MCF 10A (cell line): ENCODE results near the gene SEMA6B. TPM values are rescaled to one million over a fixed set of nuclear protein-coding genes. Genes with fewer than 3 reads are reported as not detected.

Experiments used
- BruUV-seq: library from RNA; stranded (reverse); fragments of 400-500 nt; replicated peaks from 2 replicates; lab custom pipeline; 2021; lab: Mats Ljungman, UMichigan
- CTCF ChIA-PET: fragments of 300-600 bp; sonication (Branson Sonifier 250); formaldehyde crosslinking; extraction: SDS; loops from one replicate; lab custom pipeline; 2021; ENCODE audit warnings: antibody characterized with exemption, inconsistent platforms; lab: Yijun Ruan, JAX
- POLR2A ChIA-PET: fragments of 300-600, 350-650 bp; sonication (Branson Sonifier 250); formaldehyde crosslinking; extraction: SDS; loops from one replicate; lab custom pipeline; 2020; ENCODE audit warnings: antibody characterized with exemption, inconsistent platforms; lab: Yijun Ruan, JAX
- DNase-seq: peaks from one replicate; pipeline ENCODE4 v3.0.0-alpha.2; 2018; ENCODE audit not compliant: unreplicated experiment
- H3K27ac Mint-ChIP-seq: one replicate; pipeline ENCODE4 v1.8.0; 2022; ENCODE audit warnings: mild to moderate bottlenecking, low read depth, mixed read lengths; ENCODE audit not compliant: unreplicated experiment
- H3K27me3 Mint-ChIP-seq: one replicate; pipeline ENCODE4 v1.8.0; 2022; ENCODE audit warnings: mixed read lengths; ENCODE audit not compliant: insufficient read depth, unreplicated experiment
- H3K36me3 Mint-ChIP-seq: one replicate; pipeline ENCODE4 v1.8.0; 2022; ENCODE audit warnings: mild to moderate bottlenecking, moderate library complexity, mixed read lengths; ENCODE audit not compliant: insufficient read depth, unreplicated experiment
- H3K4me1 Mint-ChIP-seq: one replicate; pipeline ENCODE4 v1.8.0; 2022; ENCODE audit warnings: mixed read lengths; ENCODE audit not compliant: insufficient read depth, unreplicated experiment
- H3K4me3 Mint-ChIP-seq: one replicate; pipeline ENCODE4 v1.8.0; 2022; ENCODE audit warnings: mild to moderate bottlenecking, moderate library complexity, mixed read lengths; ENCODE audit not compliant: unreplicated experiment
- H3K9me3 Mint-ChIP-seq: one replicate; pipeline ENCODE4 v1.8.0; 2022; ENCODE audit warnings: mixed read lengths; ENCODE audit not compliant: unreplicated experiment
- CTCF ChIP-seq: fragments of 200-600 bp; IDR thresholded peaks from one replicate; pipeline ENCODE4 v1.8.0; 2022; ENCODE audit warnings: antibody characterized with exemption, mild to moderate bottlenecking; ENCODE audit not compliant: unreplicated experiment
- intact Hi-C: fragments of 100-400 bp; cut with micrococcal nuclease; formaldehyde crosslinking; loops from 2 replicates; pipeline ENCODE4 v1.14.1; 2022
- total RNA-seq: library from RNA; stranded (reverse); gene quantifications from 2 replicates; pipeline ENCODE4 v1.2.3, GENCODE V29; 2022

The SEMA6B gene
- total RNA-seq, 1 experiment from 2014 or later = 0.54 TPM

- ChIA-PET CTCF (interaction anchor here (0.5 kb wide), 1 partner anchor 87 kb away, joined by 3 read pairs; no protein-coding TSS in a partner anchor), POLR2A (no interaction called here)
- Mint-ChIP-seq H3K4me1 (no peaks in the 10 kb centered on the region), H3K4me3 (no peak overlapping the region), H3K27me3 (peaks cover 23% of the 10 kb centered on the region), H3K36me3 (no peaks in the 10 kb centered on the region), H3K27ac (no peak overlapping the region), H3K9me3 (peaks cover 15% of the 10 kb centered on the region)
- intact Hi-C loops = no loop called here
- BruUV-seq = no TSS peak
- DNase-seq = no peak
- TF ChIP-seq CTCF = no peak
Measured at GRCh38 chr19:4552525-4552819, 7.0 kb downstream of the SEMA6B start.

GRCh38 chr19:4550479-4551050 is 8.9 kb downstream of the SEMA6B start:
- no peak overlapping the region for H3K4me3 Mint-ChIP-seq
- peaks cover 15% of the 10 kb centered on the region for H3K9me3 Mint-ChIP-seq
- H3K27me3 Mint-ChIP-seq = peaks cover 23% of the 10 kb centered on the region
- no peak for TF ChIP-seq CTCF
- intact Hi-C loops = no loop called here
- H3K4me1 Mint-ChIP-seq = no peaks in the 10 kb centered on the region
- BruUV-seq = no TSS peak
- ChIA-PET POLR2A (no interaction called here), CTCF (interaction anchor here (0.6 kb wide), 1 partner anchor 26 kb away, joined by 4 read pairs; no protein-coding TSS in a partner anchor)
- no peak overlapping the region for H3K27ac Mint-ChIP-seq
- DNase-seq = no peak
- no peaks in the 10 kb centered on the region for H3K36me3 Mint-ChIP-seq

GRCh38 chr19:4550018-4550417 is 9.5 kb downstream of the SEMA6B start:
- Mint-ChIP-seq H3K36me3 (no peaks in the 10 kb centered on the region), H3K4me1 (no peaks in the 10 kb centered on the region), H3K9me3 (peaks cover 15% of the 10 kb centered on the region), H3K27me3 (peaks cover 23% of the 10 kb centered on the region), H3K27ac (no peak overlapping the region), H3K4me3 (no peak overlapping the region)
- BruUV-seq = no TSS peak
- TF ChIP-seq CTCF = no peak
- ChIA-PET CTCF (interaction anchor here (0.6 to 3.3 kb wide), 2 partner anchors 24 to 26 kb away, joined by 4 to 13 read pairs; no protein-coding TSS in a partner anchor), POLR2A (interaction anchor here (0.7 kb wide), 1 partner anchor 23 kb away, joined by 5 read pairs; no protein-coding TSS in a partner anchor)
- intact Hi-C loops = no loop called here
- no peak for DNase-seq

- Mint-ChIP-seq H3K36me3 (peaks cover 6% of the 10 kb centered on the region), H3K4me3 (no peak overlapping the region), H3K9me3 (peaks cover 7% of the 10 kb centered on the region), H3K4me1 (no peaks in the 10 kb centered on the region), H3K27ac (no peak overlapping the region), H3K27me3 (peaks cover 19% of the 10 kb centered on the region)
- no peak for TF ChIP-seq CTCF
- intact Hi-C loops = no loop called here
- DNase-seq = no peak
- CTCF ChIA-PET = interaction anchor here (0.7 to 3.3 kb wide), 4 partner anchors 22 to 88 kb away, joined by 4 to 13 read pairs (median 6); no protein-coding TSS in a partner anchor
- BruUV-seq = no TSS peak
- POLR2A ChIA-PET = no interaction called here
Measured at GRCh38 chr19:4548238-4548584, 11.3 kb downstream of the SEMA6B start.
